ENCODE measurements around the gene KATNB1. TPM values are rescaled to one million over a fixed set of nuclear protein-coding genes. Genes with fewer than 3 reads are reported as not detected.

KATNB1 gene
- total RNA-seq, 1 experiment from 2014 or later, result 60.4 TPM

DNA sequence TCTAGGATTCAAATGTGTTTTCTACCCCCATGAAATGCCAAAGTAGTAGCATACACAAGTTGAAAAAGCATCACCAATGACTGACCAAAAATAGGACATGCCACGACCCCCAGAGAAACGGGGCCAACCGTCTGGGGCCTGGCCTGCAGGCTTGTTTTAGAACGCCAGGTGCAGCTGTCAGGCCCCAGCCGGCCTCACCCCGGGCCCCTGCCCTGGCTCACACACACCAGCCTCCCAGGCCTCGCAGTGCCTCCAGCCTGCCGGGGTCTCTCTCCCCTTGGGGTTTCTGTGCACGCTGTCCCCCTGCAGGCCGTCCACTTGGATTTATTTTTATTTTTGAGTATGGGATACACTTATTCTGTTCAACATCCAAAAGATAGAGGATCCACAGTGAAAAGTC lies 7.9 kb downstream of the KATNB1 start:
- Mint-ChIP-seq H3K9me3 (no peaks in the 10 kb centered on the region), H3K27me3 (ENCODE audit: low read depth) (no peaks in the 10 kb centered on the region), H3K36me3 (no peaks in the 10 kb centered on the region), H3K4me1 (0 out of 2 replicates have a peak, but pooled peaks cover 3% of the 10 kb centered on the region), H3K27ac (peak overlapping the region; percentile 78), H3K4me3 (no peak overlapping the region)
- ATAC-seq (no peak), DNase-seq (ENCODE audit: low spot score) (no peak)
- TF ChIP-seq, protein P1, sequence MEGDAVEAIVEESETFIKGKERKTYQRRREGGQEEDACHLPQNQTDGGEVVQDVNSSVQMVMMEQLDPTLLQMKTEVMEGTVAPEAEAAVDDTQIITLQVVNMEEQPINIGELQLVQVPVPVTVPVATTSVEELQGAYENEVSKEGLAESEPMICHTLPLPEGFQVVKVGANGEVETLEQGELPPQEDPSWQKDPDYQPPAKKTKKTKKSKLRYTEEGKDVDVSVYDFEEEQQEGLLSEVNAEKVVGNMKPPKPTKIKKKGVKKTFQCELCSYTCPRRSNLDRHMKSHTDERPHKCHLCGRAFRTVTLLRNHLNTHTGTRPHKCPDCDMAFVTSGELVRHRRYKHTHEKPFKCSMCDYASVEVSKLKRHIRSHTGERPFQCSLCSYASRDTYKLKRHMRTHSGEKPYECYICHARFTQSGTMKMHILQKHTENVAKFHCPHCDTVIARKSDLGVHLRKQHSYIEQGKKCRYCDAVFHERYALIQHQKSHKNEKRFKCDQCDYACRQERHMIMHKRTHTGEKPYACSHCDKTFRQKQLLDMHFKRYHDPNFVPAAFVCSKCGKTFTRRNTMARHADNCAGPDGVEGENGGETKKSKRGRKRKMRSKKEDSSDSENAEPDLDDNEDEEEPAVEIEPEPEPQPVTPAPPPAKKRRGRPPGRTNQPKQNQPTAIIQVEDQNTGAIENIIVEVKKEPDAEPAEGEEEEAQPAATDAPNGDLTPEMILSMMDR (IDR thresholded peaks at IDR 0.05), result no peak
- TF ChIP-seq OVOL2 (CRISPR knock-in tag; IDR thresholded peaks at IDR 0.05; ENCODE audit: borderline replicate concordance) (no peak), RELA (CRISPR knock-in tag; IDR thresholded peaks at IDR 0.05; ENCODE audit: borderline replicate concordance) (no peak), TEAD4 (CRISPR knock-in tag; IDR thresholded peaks at IDR 0.05) (no peak), ZBTB21 (CRISPR knock-in tag; IDR thresholded peaks at IDR 0.05; ENCODE audit: borderline replicate concordance) (no peak), ETV6 (CRISPR knock-in tag; IDR thresholded peaks at IDR 0.05) (no peak), SMAD4 (CRISPR knock-in tag; IDR thresholded peaks at IDR 0.05) (no peak)
- TF ChIP-seq, protein P2, sequence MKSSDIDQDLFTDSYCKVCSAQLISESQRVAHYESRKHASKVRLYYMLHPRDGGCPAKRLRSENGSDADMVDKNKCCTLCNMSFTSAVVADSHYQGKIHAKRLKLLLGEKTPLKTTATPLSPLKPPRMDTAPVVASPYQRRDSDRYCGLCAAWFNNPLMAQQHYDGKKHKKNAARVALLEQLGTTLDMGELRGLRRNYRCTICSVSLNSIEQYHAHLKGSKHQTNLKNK (CRISPR knock-in tag; IDR thresholded peaks at IDR 0.05), result no peak
- TF ChIP-seq, protein P3, sequence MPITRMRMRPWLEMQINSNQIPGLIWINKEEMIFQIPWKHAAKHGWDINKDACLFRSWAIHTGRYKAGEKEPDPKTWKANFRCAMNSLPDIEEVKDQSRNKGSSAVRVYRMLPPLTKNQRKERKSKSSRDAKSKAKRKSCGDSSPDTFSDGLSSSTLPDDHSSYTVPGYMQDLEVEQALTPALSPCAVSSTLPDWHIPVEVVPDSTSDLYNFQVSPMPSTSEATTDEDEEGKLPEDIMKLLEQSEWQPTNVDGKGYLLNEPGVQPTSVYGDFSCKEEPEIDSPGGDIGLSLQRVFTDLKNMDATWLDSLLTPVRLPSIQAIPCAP (CRISPR knock-in tag; IDR thresholded peaks at IDR 0.05), result no peak
- TF ChIP-seq, protein P4, sequence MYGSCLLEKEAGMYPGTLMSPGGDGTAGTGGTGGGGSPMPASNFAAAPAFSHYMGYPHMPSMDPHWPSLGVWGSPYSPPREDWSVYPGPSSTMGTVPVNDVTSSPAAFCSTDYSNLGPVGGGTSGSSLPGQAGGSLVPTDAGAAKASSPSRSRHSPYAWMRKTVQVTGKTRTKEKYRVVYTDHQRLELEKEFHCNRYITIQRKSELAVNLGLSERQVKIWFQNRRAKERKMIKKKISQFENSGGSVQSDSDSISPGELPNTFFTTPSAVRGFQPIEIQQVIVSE (CRISPR knock-in tag; IDR thresholded peaks at IDR 0.05; ENCODE audit: borderline replicate concordance), result no peak
- TF ChIP-seq, protein P5, sequence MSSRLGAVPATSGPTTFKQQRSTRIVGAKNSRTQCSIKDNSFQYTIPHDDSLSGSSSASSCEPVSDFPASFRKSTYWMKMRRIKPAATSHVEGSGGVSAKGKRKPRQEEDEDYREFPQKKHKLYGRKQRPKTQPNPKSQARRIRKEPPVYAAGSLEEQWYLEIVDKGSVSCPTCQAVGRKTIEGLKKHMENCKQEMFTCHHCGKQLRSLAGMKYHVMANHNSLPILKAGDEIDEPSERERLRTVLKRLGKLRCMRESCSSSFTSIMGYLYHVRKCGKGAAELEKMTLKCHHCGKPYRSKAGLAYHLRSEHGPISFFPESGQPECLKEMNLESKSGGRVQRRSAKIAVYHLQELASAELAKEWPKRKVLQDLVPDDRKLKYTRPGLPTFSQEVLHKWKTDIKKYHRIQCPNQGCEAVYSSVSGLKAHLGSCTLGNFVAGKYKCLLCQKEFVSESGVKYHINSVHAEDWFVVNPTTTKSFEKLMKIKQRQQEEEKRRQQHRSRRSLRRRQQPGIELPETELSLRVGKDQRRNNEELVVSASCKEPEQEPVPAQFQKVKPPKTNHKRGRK (CRISPR knock-in tag; IDR thresholded peaks at IDR 0.05; ENCODE audit: borderline replicate concordance), result no peak
- TF ChIP-seq, protein P6, sequence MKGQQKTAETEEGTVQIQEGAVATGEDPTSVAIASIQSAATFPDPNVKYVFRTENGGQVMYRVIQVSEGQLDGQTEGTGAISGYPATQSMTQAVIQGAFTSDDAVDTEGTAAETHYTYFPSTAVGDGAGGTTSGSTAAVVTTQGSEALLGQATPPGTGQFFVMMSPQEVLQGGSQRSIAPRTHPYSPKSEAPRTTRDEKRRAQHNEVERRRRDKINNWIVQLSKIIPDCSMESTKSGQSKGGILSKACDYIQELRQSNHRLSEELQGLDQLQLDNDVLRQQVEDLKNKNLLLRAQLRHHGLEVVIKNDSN (CRISPR knock-in tag; IDR thresholded peaks at IDR 0.05), result no peak
- TF ChIP-seq, protein P7, sequence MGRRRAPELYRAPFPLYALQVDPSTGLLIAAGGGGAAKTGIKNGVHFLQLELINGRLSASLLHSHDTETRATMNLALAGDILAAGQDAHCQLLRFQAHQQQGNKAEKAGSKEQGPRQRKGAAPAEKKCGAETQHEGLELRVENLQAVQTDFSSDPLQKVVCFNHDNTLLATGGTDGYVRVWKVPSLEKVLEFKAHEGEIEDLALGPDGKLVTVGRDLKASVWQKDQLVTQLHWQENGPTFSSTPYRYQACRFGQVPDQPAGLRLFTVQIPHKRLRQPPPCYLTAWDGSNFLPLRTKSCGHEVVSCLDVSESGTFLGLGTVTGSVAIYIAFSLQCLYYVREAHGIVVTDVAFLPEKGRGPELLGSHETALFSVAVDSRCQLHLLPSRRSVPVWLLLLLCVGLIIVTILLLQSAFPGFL (CRISPR knock-in tag; IDR thresholded peaks at IDR 0.05; ENCODE audit: borderline replicate concordance), result no peak
- TF ChIP-seq, protein P8, sequence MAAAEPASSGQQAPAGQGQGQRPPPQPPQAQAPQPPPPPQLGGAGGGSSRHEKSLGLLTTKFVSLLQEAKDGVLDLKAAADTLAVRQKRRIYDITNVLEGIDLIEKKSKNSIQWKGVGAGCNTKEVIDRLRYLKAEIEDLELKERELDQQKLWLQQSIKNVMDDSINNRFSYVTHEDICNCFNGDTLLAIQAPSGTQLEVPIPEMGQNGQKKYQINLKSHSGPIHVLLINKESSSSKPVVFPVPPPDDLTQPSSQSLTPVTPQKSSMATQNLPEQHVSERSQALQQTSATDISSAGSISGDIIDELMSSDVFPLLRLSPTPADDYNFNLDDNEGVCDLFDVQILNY (CRISPR knock-in tag; IDR thresholded peaks at IDR 0.05), result no peak
- CTCF ChIA-PET, result no interaction called here
- POLR2A ChIA-PET, result no interaction called here

DNA sequence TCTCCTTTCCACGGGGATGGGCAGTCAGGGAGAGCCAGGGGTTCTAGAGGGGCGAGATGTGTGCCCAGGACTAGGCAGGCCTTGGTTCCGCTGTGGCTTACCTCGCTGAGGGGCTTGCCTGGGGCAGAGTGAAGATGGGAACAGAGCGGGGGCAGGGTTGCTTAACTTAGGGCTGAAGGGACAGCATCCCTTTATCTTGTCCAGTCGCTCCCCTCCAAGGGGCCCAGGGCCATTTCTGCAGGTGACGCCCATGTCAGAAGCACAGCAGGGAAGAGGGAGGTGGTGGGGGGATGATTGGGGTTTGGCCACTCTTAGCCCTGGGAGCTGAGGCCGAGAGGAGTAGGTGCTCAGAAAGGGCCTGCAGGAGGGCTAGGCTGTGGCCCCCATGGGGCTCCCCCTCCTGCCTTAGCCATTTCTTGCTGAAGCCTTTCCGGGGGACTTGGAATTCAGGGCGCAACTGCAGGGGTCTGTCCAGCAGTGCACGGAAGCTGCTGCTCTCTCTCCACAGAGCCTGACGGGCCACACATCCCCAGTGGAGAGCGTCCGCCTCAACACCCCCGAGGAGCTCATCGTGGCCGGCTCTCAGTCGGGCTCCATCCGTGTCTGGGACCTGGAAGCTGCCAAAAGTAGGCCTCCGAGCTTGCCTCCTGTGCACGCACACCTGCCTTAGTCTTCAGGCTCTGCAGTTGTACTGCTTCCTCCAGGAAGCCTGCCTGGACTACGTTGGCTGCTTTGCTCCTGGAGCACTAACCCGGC lies 8.5 kb downstream of the KATNB1 start:
- DNase-seq (ENCODE audit: low spot score) (no peak), ATAC-seq (no peak)
- Mint-ChIP-seq H3K4me1 (0 out of 2 replicates have a peak, but pooled peaks cover 3% of the 10 kb centered on the region), H3K36me3 (no peaks in the 10 kb centered on the region), H3K4me3 (no peak overlapping the region), H3K27ac (peak overlapping the region; percentile 78), H3K27me3 (ENCODE audit: low read depth) (no peaks in the 10 kb centered on the region), H3K9me3 (no peaks in the 10 kb centered on the region)
- POLR2A ChIA-PET, result no interaction called here
- CTCF ChIA-PET, result interaction anchor here (1.0 kb wide), 2 partner anchors 9 to 16 kb away, joined by 3 to 4 read pairs; partner anchors contain the start of gene KATNB1
- TF ChIP-seq, protein P9, sequence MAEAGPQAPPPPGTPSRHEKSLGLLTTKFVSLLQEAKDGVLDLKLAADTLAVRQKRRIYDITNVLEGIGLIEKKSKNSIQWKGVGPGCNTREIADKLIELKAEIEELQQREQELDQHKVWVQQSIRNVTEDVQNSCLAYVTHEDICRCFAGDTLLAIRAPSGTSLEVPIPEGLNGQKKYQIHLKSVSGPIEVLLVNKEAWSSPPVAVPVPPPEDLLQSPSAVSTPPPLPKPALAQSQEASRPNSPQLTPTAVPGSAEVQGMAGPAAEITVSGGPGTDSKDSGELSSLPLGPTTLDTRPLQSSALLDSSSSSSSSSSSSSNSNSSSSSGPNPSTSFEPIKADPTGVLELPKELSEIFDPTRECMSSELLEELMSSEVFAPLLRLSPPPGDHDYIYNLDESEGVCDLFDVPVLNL (CRISPR knock-in tag; IDR thresholded peaks at IDR 0.05; ENCODE audit: borderline replicate concordance, low read depth), result no peak
- TF ChIP-seq ZNF263 (CRISPR knock-in tag; IDR thresholded peaks at IDR 0.05; ENCODE audit: low read depth) (no peak), KAT7 (CRISPR knock-in tag; IDR thresholded peaks at IDR 0.05; ENCODE audit: borderline replicate concordance) (no peak), RORB (CRISPR knock-in tag; IDR thresholded peaks at IDR 0.05) (no peak)
- TF ChIP-seq, protein P10, sequence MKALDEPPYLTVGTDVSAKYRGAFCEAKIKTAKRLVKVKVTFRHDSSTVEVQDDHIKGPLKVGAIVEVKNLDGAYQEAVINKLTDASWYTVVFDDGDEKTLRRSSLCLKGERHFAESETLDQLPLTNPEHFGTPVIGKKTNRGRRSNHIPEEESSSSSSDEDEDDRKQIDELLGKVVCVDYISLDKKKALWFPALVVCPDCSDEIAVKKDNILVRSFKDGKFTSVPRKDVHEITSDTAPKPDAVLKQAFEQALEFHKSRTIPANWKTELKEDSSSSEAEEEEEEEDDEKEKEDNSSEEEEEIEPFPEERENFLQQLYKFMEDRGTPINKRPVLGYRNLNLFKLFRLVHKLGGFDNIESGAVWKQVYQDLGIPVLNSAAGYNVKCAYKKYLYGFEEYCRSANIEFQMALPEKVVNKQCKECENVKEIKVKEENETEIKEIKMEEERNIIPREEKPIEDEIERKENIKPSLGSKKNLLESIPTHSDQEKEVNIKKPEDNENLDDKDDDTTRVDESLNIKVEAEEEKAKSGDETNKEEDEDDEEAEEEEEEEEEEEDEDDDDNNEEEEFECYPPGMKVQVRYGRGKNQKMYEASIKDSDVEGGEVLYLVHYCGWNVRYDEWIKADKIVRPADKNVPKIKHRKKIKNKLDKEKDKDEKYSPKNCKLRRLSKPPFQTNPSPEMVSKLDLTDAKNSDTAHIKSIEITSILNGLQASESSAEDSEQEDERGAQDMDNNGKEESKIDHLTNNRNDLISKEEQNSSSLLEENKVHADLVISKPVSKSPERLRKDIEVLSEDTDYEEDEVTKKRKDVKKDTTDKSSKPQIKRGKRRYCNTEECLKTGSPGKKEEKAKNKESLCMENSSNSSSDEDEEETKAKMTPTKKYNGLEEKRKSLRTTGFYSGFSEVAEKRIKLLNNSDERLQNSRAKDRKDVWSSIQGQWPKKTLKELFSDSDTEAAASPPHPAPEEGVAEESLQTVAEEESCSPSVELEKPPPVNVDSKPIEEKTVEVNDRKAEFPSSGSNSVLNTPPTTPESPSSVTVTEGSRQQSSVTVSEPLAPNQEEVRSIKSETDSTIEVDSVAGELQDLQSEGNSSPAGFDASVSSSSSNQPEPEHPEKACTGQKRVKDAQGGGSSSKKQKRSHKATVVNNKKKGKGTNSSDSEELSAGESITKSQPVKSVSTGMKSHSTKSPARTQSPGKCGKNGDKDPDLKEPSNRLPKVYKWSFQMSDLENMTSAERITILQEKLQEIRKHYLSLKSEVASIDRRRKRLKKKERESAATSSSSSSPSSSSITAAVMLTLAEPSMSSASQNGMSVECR (CRISPR knock-in tag; IDR thresholded peaks at IDR 0.05; ENCODE audit: borderline replicate concordance), result no peak
